ENCODE measurements around the gene KIAA1958. TPM values are rescaled to one million over a fixed set of nuclear protein-coding genes. Genes with fewer than 3 reads are reported as not detected.

KIAA1958 gene
- total and polyA plus RNA-seq, 8 donors: 10.5 to 15.6 (median 14.2) TPM

DNA sequence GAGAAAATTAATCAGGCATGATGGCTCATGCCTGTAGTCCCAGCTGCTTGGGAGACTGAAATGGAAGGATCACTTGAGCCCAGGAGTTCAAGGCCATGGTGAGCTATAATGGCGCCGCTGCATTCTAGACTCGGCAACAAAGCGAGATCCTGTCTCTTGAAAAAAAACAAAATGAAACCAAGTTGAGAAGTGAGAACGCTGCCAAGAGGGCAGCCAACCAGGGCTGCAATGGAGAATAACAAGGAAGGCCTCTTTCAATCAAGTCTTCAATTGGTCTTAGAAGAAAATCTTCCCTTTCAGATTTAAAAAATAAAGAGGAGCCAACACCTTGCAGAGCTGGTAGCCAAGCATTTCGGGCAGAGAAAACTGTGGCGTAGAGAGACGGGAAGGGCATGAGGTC, 14.7 kb downstream of the KIAA1958 start:
- peaks cover 0 to 14% of the 10 kb centered on the region in 2 donors for H3K4me1 ChIP-seq
- ATAC-seq: no peak
- no peak overlapping the region for H3K4me3 ChIP-seq
- no peaks in the 10 kb centered on the region for H3K9me3 ChIP-seq
- no peak overlapping the region for H3K27ac ChIP-seq
- DNase-seq: no peak
- intact Hi-C loops (cut with DNase I): no loop called here
- TF ChIP-seq, protein P1, sequence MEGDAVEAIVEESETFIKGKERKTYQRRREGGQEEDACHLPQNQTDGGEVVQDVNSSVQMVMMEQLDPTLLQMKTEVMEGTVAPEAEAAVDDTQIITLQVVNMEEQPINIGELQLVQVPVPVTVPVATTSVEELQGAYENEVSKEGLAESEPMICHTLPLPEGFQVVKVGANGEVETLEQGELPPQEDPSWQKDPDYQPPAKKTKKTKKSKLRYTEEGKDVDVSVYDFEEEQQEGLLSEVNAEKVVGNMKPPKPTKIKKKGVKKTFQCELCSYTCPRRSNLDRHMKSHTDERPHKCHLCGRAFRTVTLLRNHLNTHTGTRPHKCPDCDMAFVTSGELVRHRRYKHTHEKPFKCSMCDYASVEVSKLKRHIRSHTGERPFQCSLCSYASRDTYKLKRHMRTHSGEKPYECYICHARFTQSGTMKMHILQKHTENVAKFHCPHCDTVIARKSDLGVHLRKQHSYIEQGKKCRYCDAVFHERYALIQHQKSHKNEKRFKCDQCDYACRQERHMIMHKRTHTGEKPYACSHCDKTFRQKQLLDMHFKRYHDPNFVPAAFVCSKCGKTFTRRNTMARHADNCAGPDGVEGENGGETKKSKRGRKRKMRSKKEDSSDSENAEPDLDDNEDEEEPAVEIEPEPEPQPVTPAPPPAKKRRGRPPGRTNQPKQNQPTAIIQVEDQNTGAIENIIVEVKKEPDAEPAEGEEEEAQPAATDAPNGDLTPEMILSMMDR (IDR thresholded peaks at IDR 0.05): no peak
- H3K27me3 ChIP-seq: no peaks in the 10 kb centered on the region
- H3K36me3 ChIP-seq: no peaks in the 10 kb centered on the region

- Histone ChIP-seq H3K4me3 (no peak overlapping the region), H3K36me3 (no peaks in the 10 kb centered on the region), H3K27ac (no peak overlapping the region), H3K27me3 (no peaks in the 10 kb centered on the region), H3K9me3 (no peaks in the 10 kb centered on the region), H3K4me1 (peaks cover 0 to 5% of the 10 kb centered on the region in 2 donors)
- no peak for ATAC-seq
- TF ChIP-seq, protein P1 (IDR thresholded peaks at IDR 0.05): no peak
- intact Hi-C loops (cut with DNase I): no loop called here
- no peak for DNase-seq
Measured at GRCh38 chr9:112502175-112502946, 15.7 kb downstream of the KIAA1958 start.

DNA sequence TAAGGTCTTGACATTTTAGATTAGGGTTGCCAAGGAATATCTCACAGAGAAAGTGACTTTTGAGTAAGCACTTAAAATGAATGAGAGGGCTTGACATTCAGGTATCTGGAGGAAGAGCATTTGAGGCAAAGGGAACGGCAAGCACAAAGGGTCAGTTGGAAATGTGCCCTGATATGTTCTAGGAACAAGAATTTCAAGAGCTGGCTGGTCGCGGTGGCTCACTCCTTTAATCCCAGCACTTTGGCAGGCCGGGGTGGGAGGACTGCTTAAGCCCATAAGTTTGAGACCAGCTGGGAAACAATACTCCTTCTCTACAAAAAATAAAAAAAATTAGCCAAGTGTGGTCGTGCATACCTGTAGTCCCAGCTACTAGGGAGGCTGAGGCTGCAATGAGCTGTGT, 16.5 kb downstream of the KIAA1958 start:
- DNase-seq: peak in 2 of 4 donors; percentile 50 to 59
- H3K4me3 ChIP-seq: no peak overlapping the region
- intact Hi-C loops (cut with DNase I): no loop called here
- TF ChIP-seq, protein P1 (IDR thresholded peaks at IDR 0.05): no peak
- no peaks in the 10 kb centered on the region for H3K9me3 ChIP-seq
- no peaks in the 10 kb centered on the region for H3K36me3 ChIP-seq
- H3K27me3 ChIP-seq: no peaks in the 10 kb centered on the region
- H3K4me1 ChIP-seq: peaks cover 0 to 5% of the 10 kb centered on the region in 2 donors
- peak; percentile 79 for ATAC-seq
- no peak overlapping the region for H3K27ac ChIP-seq

GRCh38 chr9:112505086-112505485, 18.5 kb downstream of the KIAA1958 start:
- ATAC-seq: no peak
- intact Hi-C loops (cut with DNase I): no loop called here
- Histone ChIP-seq H3K9me3 (no peaks in the 10 kb centered on the region), H3K4me3 (no peak overlapping the region), H3K36me3 (no peaks in the 10 kb centered on the region), H3K27ac (no peak overlapping the region), H3K27me3 (no peaks in the 10 kb centered on the region), H3K4me1 (peaks cover 0 to 5% of the 10 kb centered on the region in 2 donors)
- no peak for DNase-seq
- TF ChIP-seq, protein P1 (IDR thresholded peaks at IDR 0.05): no peak

GRCh38 chr9:112505607-112506006, 19.0 kb downstream of the KIAA1958 start:
- intact Hi-C loops (cut with DNase I): no loop called here
- H3K4me1 ChIP-seq: peaks cover 0 to 5% of the 10 kb centered on the region in 2 donors
- no peaks in the 10 kb centered on the region for H3K27me3 ChIP-seq
- H3K36me3 ChIP-seq: no peaks in the 10 kb centered on the region
- no peaks in the 10 kb centered on the region for H3K9me3 ChIP-seq
- TF ChIP-seq, protein P1 (IDR thresholded peaks at IDR 0.05): no peak
- H3K4me3 ChIP-seq: no peak overlapping the region
- H3K27ac ChIP-seq: no peak overlapping the region
- ATAC-seq: no peak
- no peak for DNase-seq
